Naive thymus-derived CD4-positive, alpha-beta T cell (primary cell): ENCODE data around the gene AP4S1. TPM values are rescaled to one million over a fixed set of nuclear protein-coding genes. Genes with fewer than 3 reads are reported as not detected.
A peak's percentile ranks its signal among the peaks of the same experiment; 100 is the strongest.
"Not testable (repeated sequence)": the region's sequence is repeated elsewhere in the genome, so short reads cannot be mapped to it uniquely, and the experiment has no call there.

ENCODE experiments used
- ATAC-seq: fragments of 150-1000 bp; cut with Tn5 transposase; 2 replicates; pipeline ENCODE4 v1.10.0; 2021; ENCODE audit warnings: mild to moderate bottlenecking, moderate library complexity
- CTCF ChIA-PET: fragments of 350-600 bp; sonication (Branson Sonifier 250); formaldehyde crosslinking; loops from one replicate; lab custom pipeline; 2021; ENCODE audit warnings: antibody characterized with exemption; lab: Charles Lee
- POLR2A ChIA-PET: fragments of 350-600 bp; sonication (Branson Sonifier 250); formaldehyde crosslinking; loops from one replicate; lab custom pipeline; 2021; ENCODE audit warnings: antibody characterized with exemption, inconsistent platforms; lab: Charles Lee
- DNase-seq, 9 donors: peaks; one replicate each; pipeline versions ENCODE4 v3.0.0 to v3.0.0-alpha.2; 2020 to 2022; ENCODE audit warnings: mixed read lengths in 1 of 9
- H3K27ac ChIP-seq: one replicate; pipeline ENCODE4 v1.7.0; 2013; ENCODE audit warnings: mild to moderate bottlenecking, low read depth, low read length, moderate library complexity
- H3K27me3 ChIP-seq, 2 donors: one replicate each; pipeline ENCODE4 v1.7.0; 2013; ENCODE audit warnings: low read length in 2 of 2, mild to moderate bottlenecking in 2 of 2, moderate library complexity in 2 of 2; ENCODE audit not compliant: control insufficient read depth in 2 of 2, insufficient read depth in 2 of 2
- H3K36me3 ChIP-seq, 3 experiments: 1 replicate in 2 of 3; 2 replicates in 1 of 3; pipeline ENCODE4 v1.7.0; 2013; ENCODE audit warnings: low read length in 3 of 3, mild to moderate bottlenecking in 3 of 3, moderate library complexity in 1 of 3; ENCODE audit not compliant: insufficient read depth in 3 of 3, control insufficient read depth in 2 of 3
- H3K4me1 ChIP-seq, 2 donors: one replicate each; pipeline ENCODE4 v1.7.0; 2013; ENCODE audit warnings: low read length in 2 of 2, mild to moderate bottlenecking in 2 of 2, moderate library complexity in 1 of 2; ENCODE audit not compliant: control insufficient read depth in 2 of 2, insufficient read depth in 2 of 2
- H3K4me3 ChIP-seq: 2 replicates; pipeline ENCODE4 v1.7.0; 2013; ENCODE audit warnings: mild to moderate bottlenecking, low read length
- H3K9me3 ChIP-seq, 3 experiments: 1 replicate in 2 of 3; 2 replicates in 1 of 3; pipeline ENCODE4 v1.7.0; 2013; ENCODE audit warnings: low read length in 3 of 3; ENCODE audit not compliant: control insufficient read depth in 2 of 3
- H3K27ac Mint-ChIP-seq, 9 donors: one replicate each; pipeline ENCODE4 v1.8.0; 2020 to 2022; ENCODE audit warnings: mixed read lengths in 9 of 9, mild to moderate bottlenecking in 8 of 9, moderate library complexity in 5 of 9, inconsistent platforms in 2 of 9
- H3K27me3 Mint-ChIP-seq, 5 donors: one replicate each; pipeline ENCODE4 v1.8.0; 2021 to 2022; ENCODE audit warnings: mixed read lengths in 5 of 5, mild to moderate bottlenecking in 1 of 5
- H3K36me3 Mint-ChIP-seq, 5 donors: one replicate each; pipeline ENCODE4 v1.8.0; 2020 to 2022; ENCODE audit warnings: mixed read lengths in 5 of 5, mild to moderate bottlenecking in 3 of 5, inconsistent platforms in 1 of 5
- H3K4me1 Mint-ChIP-seq, 7 donors: one replicate each; pipeline ENCODE4 v1.8.0; 2020 to 2022; ENCODE audit warnings: mixed read lengths in 7 of 7, mild to moderate bottlenecking in 3 of 7, inconsistent platforms in 1 of 7
- H3K4me3 Mint-ChIP-seq, 10 donors: one replicate each; pipeline ENCODE4 v1.8.0; 2020 to 2022; ENCODE audit warnings: mild to moderate bottlenecking in 10 of 10, mixed read lengths in 10 of 10, moderate library complexity in 6 of 10, inconsistent platforms in 2 of 10
- H3K9me3 Mint-ChIP-seq, 11 donors: one replicate each; pipeline ENCODE4 v1.8.0; 2020 to 2022; ENCODE audit warnings: mixed read lengths in 11 of 11, mild to moderate bottlenecking in 4 of 11, inconsistent platforms in 1 of 11, moderate library complexity in 1 of 11
- intact Hi-C, 2 donors: fragments of 100-400 bp; cut with micrococcal nuclease; formaldehyde crosslinking; loops; one replicate each; pipeline ENCODE4 v1.15.1; 2023
- polyA plus RNA-seq, 2 donors: library from polyadenylated mRNA; unstranded; fragments of 300-500 nt; fragmentation: Illumina TruSeq; gene quantifications; one replicate each; pipeline ENCODE4 v1.2.3, GENCODE V29; 2021
- total RNA-seq, 6 experiments: library from RNA in 5 of 6; stranded (reverse) in 5 of 6; gene quantifications; 1 replicate in 5 of 6; 2 replicates in 1 of 6; pipeline ENCODE4 v1.2.3 and lab custom pipeline; 2021 to 2026

AP4S1 gene
- total and polyA plus RNA-seq, 7 experiments from 2014 or later, result 7.9 to 22.0 (median 11.6) TPM

- H3K27ac Mint-ChIP-seq, result peak overlapping the region in 2 of 9 donors; percentile 58 to 59
- DNase-seq (no peak), ATAC-seq (no peak)
- H3K4me3 Mint-ChIP-seq, result no peak overlapping the region
- Histone ChIP-seq H3K36me3 (peaks cover 0 to 12% (median 0%) of the 10 kb centered on the region in 3 experiments), H3K4me1 (no peaks in the 10 kb centered on the region), H3K4me3 (no peak overlapping the region), H3K27ac (no peak overlapping the region), H3K9me3 (no peaks in the 10 kb centered on the region), H3K27me3 (no peaks in the 10 kb centered on the region)
- POLR2A ChIA-PET, result no interaction called here
- H3K4me1 Mint-ChIP-seq, result peaks cover 16 to 45% (median 35%) of the 10 kb centered on the region in 7 donors
- CTCF ChIA-PET, result no interaction called here
- no peaks in the 10 kb centered on the region for H3K27me3 Mint-ChIP-seq
- intact Hi-C loops, result no loop called here
- no peaks in the 10 kb centered on the region for H3K9me3 Mint-ChIP-seq
- peaks cover 0 to 7% (median 2%) of the 10 kb centered on the region in 5 donors for H3K36me3 Mint-ChIP-seq
These were observed 5.0 kb downstream of the AP4S1 start for GRCh38 chr14:31030469-31030868.

- H3K27ac ChIP-seq, result no peak overlapping the region
- H3K36me3 ChIP-seq, result peaks cover 0 to 14% (median 0%) of the 10 kb centered on the region in 3 experiments
- H3K27me3 ChIP-seq, result no peaks in the 10 kb centered on the region
- Mint-ChIP-seq H3K4me1 (peaks cover 6 to 20% (median 12%) of the 10 kb centered on the region in 7 donors), H3K4me3 (no peak overlapping the region), H3K9me3 (no peaks in the 10 kb centered on the region), H3K36me3 (peaks cover 2 to 20% (median 6%) of the 10 kb centered on the region in 5 donors), H3K27me3 (no peaks in the 10 kb centered on the region), H3K27ac (no peak overlapping the region)
- H3K9me3 ChIP-seq, result no peaks in the 10 kb centered on the region
- ChIA-PET CTCF (no interaction called here), POLR2A (no interaction called here)
- H3K4me3 ChIP-seq, result no peak overlapping the region
- DNase-seq (no peak), ATAC-seq (no peak)
- no peaks in the 10 kb centered on the region for H3K4me1 ChIP-seq
- intact Hi-C loops, result no loop called here
These were observed 11.1 kb downstream of the AP4S1 start for GRCh38 chr14:31036552-31036951.

GRCh38 chr14:31037709-31038221 lies 12.3 kb downstream of the AP4S1 start:
- H3K27ac ChIP-seq, result no peak overlapping the region
- Mint-ChIP-seq H3K4me3 (no peak overlapping the region), H3K27ac (no peak overlapping the region), H3K4me1 (peaks cover 2 to 15% (median 6%) of the 10 kb centered on the region in 7 donors), H3K9me3 (no peaks in the 10 kb centered on the region), H3K36me3 (peaks cover 0 to 23% (median 6%) of the 10 kb centered on the region in 5 donors), H3K27me3 (no peaks in the 10 kb centered on the region)
- no peaks in the 10 kb centered on the region for H3K27me3 ChIP-seq
- no peaks in the 10 kb centered on the region for H3K9me3 ChIP-seq
- intact Hi-C loops, result no loop called here
- no peaks in the 10 kb centered on the region for H3K4me1 ChIP-seq
- CTCF ChIA-PET, result no interaction called here
- no peak overlapping the region for H3K4me3 ChIP-seq
- no peak for DNase-seq
- peaks cover 0 to 14% (median 0%) of the 10 kb centered on the region in 3 experiments for H3K36me3 ChIP-seq
- ATAC-seq, result no peak
- POLR2A ChIA-PET, result interaction anchor here (2.3 kb wide), 1 partner anchor 12 kb away, joined by 10 read pairs; the partner anchor contains the start of genes AP4S1 and STRN3

- Histone ChIP-seq H3K36me3 (peaks cover 0 to 14% (median 0%) of the 10 kb centered on the region in 3 experiments), H3K27ac (no peak overlapping the region), H3K27me3 (no peaks in the 10 kb centered on the region), H3K4me3 (no peak overlapping the region), H3K4me1 (no peaks in the 10 kb centered on the region), H3K9me3 (no peaks in the 10 kb centered on the region)
- H3K9me3 Mint-ChIP-seq, result no peaks in the 10 kb centered on the region
- peaks cover 0 to 6% (median 0%) of the 10 kb centered on the region in 7 donors for H3K4me1 Mint-ChIP-seq
- ChIA-PET CTCF (interaction anchor here (0.6 kb wide), 2 partner anchors 58 to 900 kb away, joined by 3 to 4 read pairs; no protein-coding TSS in a partner anchor), POLR2A (interaction anchor here (0.7 to 2.3 kb wide), 3 partner anchors 12 to 416 kb away, joined by 3 to 10 read pairs (median 3); partner anchors contain the start of genes AP4S1, SCFD1 and STRN3)
- H3K27ac Mint-ChIP-seq, result no peak overlapping the region
- intact Hi-C loops, result no loop called here
- no peak for ATAC-seq
- no peaks in the 10 kb centered on the region for H3K27me3 Mint-ChIP-seq
- DNase-seq, result no peak
- H3K36me3 Mint-ChIP-seq, result peaks cover 0 to 18% (median 6%) of the 10 kb centered on the region in 5 donors
- H3K4me3 Mint-ChIP-seq, result no peak overlapping the region
These were observed 13.2 kb downstream of the AP4S1 start for GRCh38 chr14:31038521-31039166.

- H3K36me3 Mint-ChIP-seq, result peaks cover 0 to 19% (median 13%) of the 10 kb centered on the region in 5 donors
- DNase-seq, result no peak
- ATAC-seq, result no peak
- ChIA-PET POLR2A (no interaction called here), CTCF (no interaction called here)
- H3K27ac ChIP-seq, result no peak overlapping the region
- H3K27ac Mint-ChIP-seq, result no peak overlapping the region
- no peaks in the 10 kb centered on the region for H3K27me3 ChIP-seq
- H3K4me3 ChIP-seq, result no peak overlapping the region
- H3K9me3 ChIP-seq, result no peaks in the 10 kb centered on the region
- H3K27me3 Mint-ChIP-seq, result no peaks in the 10 kb centered on the region
- peaks cover 0 to 12% (median 4%) of the 10 kb centered on the region in 7 donors for H3K4me1 Mint-ChIP-seq
- peaks cover 0 to 7% (median 0%) of the 10 kb centered on the region in 3 experiments for H3K36me3 ChIP-seq
- intact Hi-C loops, result no loop called here
- no peaks in the 10 kb centered on the region for H3K4me1 ChIP-seq
- no peak overlapping the region for H3K4me3 Mint-ChIP-seq
- no peaks in the 10 kb centered on the region for H3K9me3 Mint-ChIP-seq
These were observed 16.9 kb downstream of the AP4S1 start for GRCh38 chr14:31042300-31042699.

GRCh38 chr14:31042893-31043292 lies 17.4 kb downstream of the AP4S1 start:
- H3K27ac Mint-ChIP-seq, result peak overlapping the region in 1 of 9 donors; percentile 46
- CTCF ChIA-PET, result not testable (repeated sequence)

More at GRCh38 chr14:31042893-31043292, 17.4 kb downstream of the AP4S1 start:
- intact Hi-C loops, H3K36me3 ChIP-seq, H3K4me1 ChIP-seq, H3K9me3 ChIP-seq, H3K27me3 ChIP-seq, H3K9me3 Mint-ChIP-seq, H3K4me3 Mint-ChIP-seq, ATAC-seq, H3K27me3 Mint-ChIP-seq, H3K27ac ChIP-seq, H3K4me3 ChIP-seq, POLR2A ChIA-PET, DNase-seq: not testable (repeated sequence)
- Mint-ChIP-seq H3K36me3 (peaks cover 0 to 17% (median 11%) of the 10 kb centered on the region in 5 donors), H3K4me1 (peaks cover 0 to 12% (median 4%) of the 10 kb centered on the region in 7 donors)
